Body of pancreas (tissue), 4 donors: ENCODE data around the gene APLP1.

Experiments used
- POLR2A ChIP-seq, 3 donors: fragments of 450-650 bp; IDR thresholded peaks; one replicate each; pipeline ENCODE4 v1.6.1; 2016; ENCODE audit warnings: antibody characterized with exemption in 3 of 3, mild to moderate bottlenecking in 2 of 3
- TF ChIP-seq, protein P1 (sequence below), 7 experiments: fragments of 450-650 bp in 4 of 7; fragments of 200-600 bp in 3 of 7; sonication (generic) in 3 of 7; IDR thresholded peaks; one replicate each; pipeline ENCODE4 v1.5.1; 2016 to 2019; ENCODE audit warnings: antibody characterized with exemption in 7 of 7

DNA sequence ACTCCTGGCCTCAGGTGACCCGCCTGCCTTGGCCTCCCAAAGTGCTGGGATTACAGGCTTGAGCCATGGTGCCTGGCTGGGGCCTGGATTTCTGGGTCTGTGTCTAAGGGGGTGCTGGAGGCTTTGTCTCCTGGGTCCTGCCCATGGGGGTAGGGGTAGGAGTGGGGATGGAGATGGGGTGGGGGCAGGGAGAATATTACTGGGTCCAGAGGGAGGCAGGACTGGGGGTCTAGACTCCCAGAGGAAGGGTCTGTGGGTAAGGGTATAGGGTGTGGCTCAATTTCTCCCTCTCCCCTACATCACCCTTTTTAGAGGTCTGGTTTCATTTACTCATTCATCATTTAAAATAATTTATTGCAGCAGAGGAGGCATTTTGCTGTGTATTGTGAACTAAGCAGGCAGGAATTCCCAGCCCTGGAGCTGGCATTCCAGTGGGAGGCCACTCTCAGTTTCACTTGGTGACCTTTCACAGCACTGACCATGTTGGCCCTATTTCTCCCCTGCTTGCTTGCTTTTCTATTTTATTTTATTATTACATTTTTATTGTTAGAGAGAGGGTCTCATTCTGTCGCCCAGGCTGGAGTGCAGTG lies 32.8 kb downstream of the APLP1 start:
- TF ChIP-seq, protein P1, sequence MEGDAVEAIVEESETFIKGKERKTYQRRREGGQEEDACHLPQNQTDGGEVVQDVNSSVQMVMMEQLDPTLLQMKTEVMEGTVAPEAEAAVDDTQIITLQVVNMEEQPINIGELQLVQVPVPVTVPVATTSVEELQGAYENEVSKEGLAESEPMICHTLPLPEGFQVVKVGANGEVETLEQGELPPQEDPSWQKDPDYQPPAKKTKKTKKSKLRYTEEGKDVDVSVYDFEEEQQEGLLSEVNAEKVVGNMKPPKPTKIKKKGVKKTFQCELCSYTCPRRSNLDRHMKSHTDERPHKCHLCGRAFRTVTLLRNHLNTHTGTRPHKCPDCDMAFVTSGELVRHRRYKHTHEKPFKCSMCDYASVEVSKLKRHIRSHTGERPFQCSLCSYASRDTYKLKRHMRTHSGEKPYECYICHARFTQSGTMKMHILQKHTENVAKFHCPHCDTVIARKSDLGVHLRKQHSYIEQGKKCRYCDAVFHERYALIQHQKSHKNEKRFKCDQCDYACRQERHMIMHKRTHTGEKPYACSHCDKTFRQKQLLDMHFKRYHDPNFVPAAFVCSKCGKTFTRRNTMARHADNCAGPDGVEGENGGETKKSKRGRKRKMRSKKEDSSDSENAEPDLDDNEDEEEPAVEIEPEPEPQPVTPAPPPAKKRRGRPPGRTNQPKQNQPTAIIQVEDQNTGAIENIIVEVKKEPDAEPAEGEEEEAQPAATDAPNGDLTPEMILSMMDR (IDR thresholded peaks at IDR 0.05): no peak
- TF ChIP-seq POLR2A (IDR thresholded peaks at IDR 0.05): no peak
